Prostate gland (tissue), 2 donors: Measurements from ENCODE around the gene EEFSEC.

ENCODE experiments used
- CTCF ChIP-seq, 4 experiments: fragments of 200-600 bp in 2 of 4; fragments of 450-650 bp in 2 of 4; sonication (generic) in 2 of 4; IDR thresholded peaks; 1 replicate in 3 of 4; 2 replicates in 1 of 4; pipeline ENCODE4 v1.5.1; 2016 to 2019; ENCODE audit warnings: antibody characterized with exemption in 4 of 4, mild to moderate bottlenecking in 2 of 4, moderate library complexity in 2 of 4
- POLR2A ChIP-seq: fragments of 450-650 bp; IDR thresholded peaks from one replicate; pipeline ENCODE4 v1.6.1; 2016; ENCODE audit warnings: antibody characterized with exemption, mild to moderate bottlenecking
- POLR2AphosphoS5 ChIP-seq: sonication (generic); formaldehyde crosslinking; IDR thresholded peaks from one replicate; pipeline ENCODE4 v1.6.1; 2017; ENCODE audit warnings: antibody characterized with exemption

- no peak for TF ChIP-seq CTCF (IDR thresholded peaks at IDR 0.05)
- TF ChIP-seq POLR2AphosphoS5 = no peak
- no peak for TF ChIP-seq POLR2A
Measured at GRCh38 chr3:128263118-128263517, 109.8 kb downstream of the EEFSEC start.
